Liver (tissue), 9 donors: Measurements from ENCODE around the gene SAE1. TPM values are rescaled to one million over a fixed set of nuclear protein-coding genes. Genes with fewer than 3 reads are reported as not detected.

ENCODE experiments used
- DNase-seq: peaks from one replicate; pipeline ENCODE4 v3.0.0-alpha.2; 2017; ENCODE audit warnings: low spot score
- H3K27ac ChIP-seq, 2 donors: one replicate each; pipeline ENCODE4 v1.7.0; 2013; ENCODE audit warnings: inconsistent platforms in 2 of 2, low read length in 2 of 2, control low read depth in 1 of 2, low read depth in 1 of 2, mild to moderate bottlenecking in 1 of 2
- H3K27me3 ChIP-seq, 4 donors: one replicate each; pipeline versions ENCODE4 v1.6.1 to v1.7.0; 2013; ENCODE audit warnings: low read length in 3 of 4, inconsistent platforms in 1 of 4, mild to moderate bottlenecking in 1 of 4, moderate library complexity in 1 of 4; ENCODE audit not compliant: control insufficient read depth in 4 of 4, insufficient read depth in 4 of 4
- H3K36me3 ChIP-seq, 4 donors: one replicate each; pipeline versions ENCODE4 v1.6.1 to v1.7.0; 2013; ENCODE audit warnings: low read length in 3 of 4, mild to moderate bottlenecking in 3 of 4, low read depth in 1 of 4, moderate library complexity in 1 of 4; ENCODE audit not compliant: control insufficient read depth in 4 of 4, insufficient read depth in 3 of 4
- H3K4me1 ChIP-seq, 4 donors: one replicate each; pipeline versions ENCODE4 v1.6.1 to v1.7.0; 2013; ENCODE audit warnings: low read length in 3 of 4, mild to moderate bottlenecking in 3 of 4, moderate library complexity in 1 of 4; ENCODE audit not compliant: control insufficient read depth in 4 of 4, insufficient read depth in 4 of 4
- H3K4me3 ChIP-seq, 3 donors: one replicate each; pipeline versions ENCODE4 v1.6.1 to v1.7.0; 2013; ENCODE audit warnings: low read length in 3 of 3, control low read depth in 1 of 3, low read depth in 1 of 3, mild to moderate bottlenecking in 1 of 3
- H3K9ac ChIP-seq, 2 donors: one replicate each; pipeline ENCODE4 v1.7.0; 2013; ENCODE audit warnings: low read length in 2 of 2, mild to moderate bottlenecking in 2 of 2, moderate library complexity in 2 of 2, control low read depth in 1 of 2, low read depth in 1 of 2
- H3K9me3 ChIP-seq, 4 donors: one replicate each; pipeline versions ENCODE4 v1.6.1 to v1.7.0; 2013; ENCODE audit warnings: low read length in 3 of 4; ENCODE audit not compliant: control insufficient read depth in 4 of 4
- ATF3 ChIP-seq: IDR thresholded peaks from 2 replicates; pipeline ENCODE4 v1.6.1; 2016; ENCODE audit warnings: antibody characterized with exemption
- CTCF ChIP-seq: fragments of 150-350 bp; IDR thresholded peaks from 2 replicates; pipeline ENCODE4 v1.5.1; 2017; ENCODE audit warnings: improper control_type of control experiment, low read depth, low read length; ENCODE audit not compliant: missing input control
- EGR1 ChIP-seq, 2 donors: IDR thresholded peaks; 2 replicates each; pipeline ENCODE4 v1.6.1; 2016 to 2018; ENCODE audit warnings: antibody characterized with exemption in 2 of 2, low read depth in 2 of 2
- FOXA1 ChIP-seq: IDR thresholded peaks from 2 replicates; pipeline ENCODE4 v1.6.1; 2016; ENCODE audit warnings: antibody characterized with exemption
- FOXA2 ChIP-seq: IDR thresholded peaks from 2 replicates; pipeline ENCODE4 v1.6.1; 2016; ENCODE audit warnings: antibody characterized with exemption
- GABPA ChIP-seq, 2 donors: IDR thresholded peaks in 1 of 2; conservative IDR thresholded peaks in 1 of 2; 2 replicates each; pipeline ENCODE4 v1.6.1; 2016; ENCODE audit warnings: antibody characterized with exemption in 2 of 2, mild to moderate bottlenecking in 1 of 2, moderate library complexity in 1 of 2
- HNF4A ChIP-seq, 2 donors: conservative IDR thresholded peaks; 2 replicates each; pipeline ENCODE4 v1.6.1; 2016; ENCODE audit warnings: antibody characterized with exemption in 2 of 2, mild to moderate bottlenecking in 2 of 2
- HNF4G ChIP-seq: IDR thresholded peaks from 2 replicates; pipeline ENCODE4 v1.6.1; 2016; ENCODE audit warnings: antibody characterized with exemption
- JUND ChIP-seq, 2 donors: IDR thresholded peaks; 2 replicates each; pipeline ENCODE4 v1.6.1; 2016; ENCODE audit warnings: antibody characterized with exemption in 2 of 2
- MAX ChIP-seq: IDR thresholded peaks from 2 replicates; pipeline ENCODE4 v1.6.1; 2016; ENCODE audit warnings: antibody characterized with exemption
- NR2F2 ChIP-seq: IDR thresholded peaks from 2 replicates; pipeline ENCODE4 v1.6.1; 2016; ENCODE audit warnings: antibody characterized with exemption
- RAD21 ChIP-seq, 2 donors: IDR thresholded peaks; 2 replicates each; pipeline ENCODE4 v1.6.1; 2016; ENCODE audit warnings: antibody characterized with exemption in 2 of 2, mild to moderate bottlenecking in 2 of 2
- RXRA ChIP-seq, 2 donors: IDR thresholded peaks; 2 replicates each; pipeline ENCODE4 v1.6.1; 2017 to 2018; ENCODE audit warnings: antibody characterized with exemption in 2 of 2, mild to moderate bottlenecking in 1 of 2
- SP1 ChIP-seq: IDR thresholded peaks from 2 replicates; pipeline ENCODE4 v1.6.1; 2018; ENCODE audit warnings: antibody characterized with exemption, mild to moderate bottlenecking
- TAF1 ChIP-seq: conservative IDR thresholded peaks from 2 replicates; pipeline ENCODE4 v1.6.1; 2016; ENCODE audit warnings: antibody characterized with exemption, mild to moderate bottlenecking
- YY1 ChIP-seq: IDR thresholded peaks from 2 replicates; pipeline ENCODE4 v1.6.1; 2016; ENCODE audit warnings: antibody characterized with exemption, mild to moderate bottlenecking
- ZBTB33 ChIP-seq: IDR thresholded peaks from 2 replicates; pipeline ENCODE4 v1.6.1; 2016; ENCODE audit warnings: antibody characterized with exemption
- WGBS: extraction: QIAGEN DNeasy Blood & Tissue Kit; methylation state at CpG from one replicate; pipeline ENCODE4 v1.1.7; 2013; 5-methylcytosine and 5-hydroxymethylcytosine counted together
- polyA plus RNA-seq, 2 donors: library from polyadenylated mRNA; stranded (reverse) in 1 of 2; unstranded in 1 of 2; fragments of 200-250 nt in 1 of 2; fragments of >200 nt in 1 of 2; fragmentation: Nextera tagmentation in 1 of 2; extraction: Ambion mirVana in 1 of 2; gene quantifications; one replicate each; pipeline versions ENCODE4 v1.2.1 to v1.2.3, GENCODE V29; 2013 to 2015
- total RNA-seq, 2 donors: library from RNA; depleted of rRNA; stranded (reverse); fragments of >200 nt; gene quantifications; one replicate each; pipeline ENCODE4 v1.2.3, GENCODE V29; 2014
- TF ChIP-seq, protein P1 (sequence below): IDR thresholded peaks from 2 replicates; pipeline ENCODE4 v1.6.1; 2016; ENCODE audit warnings: antibody characterized with exemption, mild to moderate bottlenecking
- donor health status: healthy.
- donor health status: healthy.
- donor health status: healthy.
- donor health status: healthy.
- donor health status: healthy.

SAE1 gene
- total and polyA plus RNA-seq, 4 donors = 19.0 to 31.8 (median 27.0) TPM

GRCh38 chr19:47112997-47113849 lies 17.4 kb upstream of the SAE1 start, which contains the start of gene ZC3H4:
TSS of gene ZC3H4 (minus strand) at chr19:47113776. CDS start at chr19:47112584, 1,192 bp downstream.
- peak; percentile 97 for DNase-seq
- Histone ChIP-seq H3K4me1 (peaks cover 0 to 22% (median 8%) of the 10 kb centered on the region in 4 donors), H3K27me3 (no peaks in the 10 kb centered on the region), H3K36me3 (peaks cover 0 to 4% (median 2%) of the 10 kb centered on the region in 4 donors), H3K9ac (peak within 1 kb of the TSS; percentile 94 to 99), H3K4me3 (peak within 1 kb of the TSS; percentile 80 to 97 (median 89)), H3K27ac (peak within 1 kb of the TSS; percentile 99), H3K9me3 (no peaks in the 10 kb centered on the region)
- TF ChIP-seq TAF1 (peak; percentile 62), RAD21 (IDR thresholded peaks at IDR 0.05) (no peak), JUND (IDR thresholded peaks at IDR 0.05) (peak; percentile 80 to 91), HNF4G (peak; percentile 63), ATF3 (peak; percentile 67), SP1 (peak; percentile 54), RXRA (IDR thresholded peaks at IDR 0.05) (peak in 1 of 2 donors; percentile 13), FOXA1 (no peak), EGR1 (IDR thresholded peaks at IDR 0.05; ENCODE audit: low read depth in 2 of 2) (peak; percentile 70 to 87), GABPA (IDR thresholded peaks at IDR 0.05 in 1 of 2, conservative IDR thresholded peaks at IDR 0.05 in 1 of 2) (peak; percentile 76 to 86), CTCF (no peak), HNF4A (conservative IDR thresholded peaks at IDR 0.05) (peak in 1 of 2 donors; percentile 24), MAX (peak; percentile 58), YY1 (peak; percentile 99), NR2F2 (peak; percentile 25), ZBTB33 (peak; percentile 85), FOXA2 (peak; percentile 6)
- TF ChIP-seq, protein P1, sequence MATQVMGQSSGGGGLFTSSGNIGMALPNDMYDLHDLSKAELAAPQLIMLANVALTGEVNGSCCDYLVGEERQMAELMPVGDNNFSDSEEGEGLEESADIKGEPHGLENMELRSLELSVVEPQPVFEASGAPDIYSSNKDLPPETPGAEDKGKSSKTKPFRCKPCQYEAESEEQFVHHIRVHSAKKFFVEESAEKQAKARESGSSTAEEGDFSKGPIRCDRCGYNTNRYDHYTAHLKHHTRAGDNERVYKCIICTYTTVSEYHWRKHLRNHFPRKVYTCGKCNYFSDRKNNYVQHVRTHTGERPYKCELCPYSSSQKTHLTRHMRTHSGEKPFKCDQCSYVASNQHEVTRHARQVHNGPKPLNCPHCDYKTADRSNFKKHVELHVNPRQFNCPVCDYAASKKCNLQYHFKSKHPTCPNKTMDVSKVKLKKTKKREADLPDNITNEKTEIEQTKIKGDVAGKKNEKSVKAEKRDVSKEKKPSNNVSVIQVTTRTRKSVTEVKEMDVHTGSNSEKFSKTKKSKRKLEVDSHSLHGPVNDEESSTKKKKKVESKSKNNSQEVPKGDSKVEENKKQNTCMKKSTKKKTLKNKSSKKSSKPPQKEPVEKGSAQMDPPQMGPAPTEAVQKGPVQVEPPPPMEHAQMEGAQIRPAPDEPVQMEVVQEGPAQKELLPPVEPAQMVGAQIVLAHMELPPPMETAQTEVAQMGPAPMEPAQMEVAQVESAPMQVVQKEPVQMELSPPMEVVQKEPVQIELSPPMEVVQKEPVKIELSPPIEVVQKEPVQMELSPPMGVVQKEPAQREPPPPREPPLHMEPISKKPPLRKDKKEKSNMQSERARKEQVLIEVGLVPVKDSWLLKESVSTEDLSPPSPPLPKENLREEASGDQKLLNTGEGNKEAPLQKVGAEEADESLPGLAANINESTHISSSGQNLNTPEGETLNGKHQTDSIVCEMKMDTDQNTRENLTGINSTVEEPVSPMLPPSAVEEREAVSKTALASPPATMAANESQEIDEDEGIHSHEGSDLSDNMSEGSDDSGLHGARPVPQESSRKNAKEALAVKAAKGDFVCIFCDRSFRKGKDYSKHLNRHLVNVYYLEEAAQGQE = peak; percentile 77
- under 1% methylated on average over 59 of the region's 59 CpGs for WGBS
